Stomach smooth muscle (tissue), 2 donors: Measurements from ENCODE around the gene SLC25A53.
"Not testable (repeated sequence)": the region's sequence is repeated elsewhere in the genome, so short reads cannot be mapped to it uniquely, and the experiment has no call there.

Experiments
- H3K27ac ChIP-seq: one replicate; pipeline ENCODE4 v1.7.0; 2013; ENCODE audit warnings: mild to moderate bottlenecking, low read length, inconsistent platforms
- H3K27me3 ChIP-seq, 2 donors: one replicate each; pipeline ENCODE4 v1.7.0; 2013; ENCODE audit warnings: low read length in 2 of 2; ENCODE audit not compliant: insufficient read depth in 2 of 2, control insufficient read depth in 1 of 2
- H3K36me3 ChIP-seq, 2 donors: one replicate each; pipeline ENCODE4 v1.7.0; 2013; ENCODE audit warnings: low read length in 2 of 2; ENCODE audit not compliant: control insufficient read depth in 2 of 2, insufficient read depth in 2 of 2
- H3K4me1 ChIP-seq: one replicate; pipeline ENCODE4 v1.7.0; 2013; ENCODE audit warnings: low read length; ENCODE audit not compliant: control insufficient read depth, insufficient read depth
- H3K4me3 ChIP-seq, 2 donors: one replicate each; pipeline ENCODE4 v1.7.0; 2013; ENCODE audit warnings: low read length in 2 of 2
- H3K9ac ChIP-seq, 2 donors: one replicate each; pipeline ENCODE4 v1.7.0; 2013; ENCODE audit warnings: low read length in 2 of 2, mild to moderate bottlenecking in 1 of 2
- H3K9me3 ChIP-seq, 2 donors: one replicate each; pipeline ENCODE4 v1.7.0; 2013; ENCODE audit warnings: low read length in 2 of 2; ENCODE audit not compliant: control insufficient read depth in 2 of 2
- donor health status: healthy.
- donor health status: Pancreatic carcinoma.

The SLC25A53 gene

GRCh38 chrX:104062636-104063035 lies 94.2 kb downstream of the SLC25A53 start:
- not testable (repeated sequence) for H3K36me3 ChIP-seq, H3K4me1 ChIP-seq

GRCh38 chrX:104054956-104055355 lies 101.9 kb downstream of the SLC25A53 start:
- H3K9me3 ChIP-seq, H3K36me3 ChIP-seq, H3K27ac ChIP-seq, H3K4me3 ChIP-seq, H3K27me3 ChIP-seq, H3K9ac ChIP-seq, H3K4me1 ChIP-seq: not testable (repeated sequence)

More at GRCh38 chrX:104062636-104063035, 94.2 kb downstream of the SLC25A53 start:
- H3K27ac ChIP-seq, H3K4me3 ChIP-seq, H3K9me3 ChIP-seq, H3K9ac ChIP-seq, H3K27me3 ChIP-seq: not testable (repeated sequence)
